MM.1S (cell line): ENCODE results near the gene RHOBTB3.

Source experiments
- CTCF ChIP-seq: fragments of 300-600 bp; sonication (generic); IDR thresholded peaks from 2 replicates; pipeline ENCODE4 v1.5.1; 2016; ENCODE audit warnings: antibody characterized with exemption, low read length, mixed read lengths
- EZH2 ChIP-seq: fragments of 300-600 bp; sonication (generic); optimal IDR thresholded peaks from 2 replicates; pipeline ENCODE3; 2017; ENCODE audit warnings: low read depth, mild to moderate bottlenecking, antibody characterized with exemption, low read length, mixed read lengths

GRCh38 chr5:95809414-95809960 lies 78.4 kb downstream of the RHOBTB3 start:
- TF ChIP-seq EZH2 (no peak), CTCF (no peak)
